OCI-LY7 (cell line): Measurements from ENCODE around the gene ZNF469.

Source experiments
- CTCF ChIP-seq: fragments of 200-600 bp; sonication (generic); conservative IDR thresholded peaks from 2 replicates; pipeline ENCODE4 v1.5.1; 2014; ENCODE audit warnings: mild to moderate bottlenecking, antibody characterized with exemption, low read length, moderate library complexity, mixed read lengths
- EZH2phosphoT487 ChIP-seq: fragments of 200-600 bp; sonication (generic); IDR thresholded peaks from 2 replicates; pipeline ENCODE4 v1.6.1; 2018; ENCODE audit warnings: low read depth, borderline replicate concordance, mild to moderate bottlenecking, mixed run types, antibody characterized with exemption, low read length, moderate library complexity, mixed read lengths

DNA sequence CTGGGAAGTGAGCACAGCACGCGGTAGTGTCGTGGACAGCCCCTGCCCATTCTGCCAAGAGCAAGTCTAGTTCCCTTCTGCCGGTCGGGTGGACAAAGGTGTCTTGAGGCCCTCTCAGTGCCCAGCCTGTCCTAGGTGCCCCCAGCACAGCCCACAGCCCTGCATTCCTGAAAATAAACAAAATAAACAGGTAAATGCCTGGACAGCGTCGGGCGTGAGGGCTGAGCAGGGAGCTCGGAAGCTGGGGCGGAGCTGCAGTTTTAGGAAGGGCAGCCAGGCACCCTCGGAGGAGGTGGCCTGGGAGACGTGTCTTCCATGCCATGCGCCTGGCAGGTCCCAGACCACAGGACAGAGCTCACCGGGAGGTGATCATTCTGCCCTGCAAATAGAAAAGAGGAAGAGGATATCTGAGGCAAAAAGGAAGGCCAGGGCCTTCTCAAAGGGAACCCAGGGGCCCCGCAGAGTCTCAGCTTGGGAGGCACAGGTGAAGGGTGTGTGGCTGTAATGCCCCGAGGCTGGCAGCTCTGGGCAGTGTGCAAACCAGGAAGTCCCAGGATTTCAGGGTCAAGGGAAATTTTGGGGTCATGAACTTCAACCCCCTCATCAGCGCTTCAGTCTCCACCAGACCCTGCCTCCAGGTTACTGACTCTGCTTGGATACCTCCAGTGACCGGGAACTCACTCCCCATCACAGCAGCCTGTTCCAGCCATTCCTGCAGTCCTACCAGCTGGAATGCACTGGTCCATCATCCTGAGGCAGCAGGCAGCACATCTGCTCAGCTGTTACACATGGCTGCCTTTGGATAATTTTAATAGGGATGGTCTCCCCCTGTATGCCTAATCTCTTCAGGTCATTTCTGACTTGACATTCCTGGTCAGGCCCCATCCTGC is 1.7 kb downstream of the ZNF469 start:
- TF ChIP-seq CTCF (no peak), EZH2phosphoT487 (no peak)
